ENCODE results near the gene NHERF1.
A peak's percentile ranks its signal among the peaks of the same experiment; 100 is the strongest.

NHERF1 gene

GRCh38 chr17:74748529-74749278 is at the start of gene NHERF1:
Gene NHERF1, plus strand, starts transcription at chr17:74748628. Its CDS starts 219 bp downstream, at chr17:74748847.
- TF ChIP-seq CTCF (conservative IDR thresholded peaks at IDR 0.05; ENCODE audit: low read depth, low read length): no peak; the same call in 1 of the 2 replicates
- H3K4me1 ChIP-seq (ENCODE audit: low read depth, poor library complexity, severe bottlenecking): peaks cover 43% of the 10 kb centered on the region
- H3K9ac ChIP-seq: peak within 1 kb of the TSS; percentile 89
- no peaks in the 10 kb centered on the region; the same call in 1 of the 2 replicates for H3K36me3 ChIP-seq (ENCODE audit: insufficient read depth)
- H3K4me3 ChIP-seq (IDR thresholded peaks at IDR 0.05; ENCODE audit: insufficient read depth, low read depth, low read length): peak within 1 kb of the TSS; percentile 30
- peak within 1 kb of the TSS; percentile 45; the same call in 1 of the 2 replicates for H2AFZ ChIP-seq (ENCODE audit: low read depth)
- no peaks in the 10 kb centered on the region for H3K27me3 ChIP-seq (ENCODE audit: insufficient read depth, low read depth)
- peak within 1 kb of the TSS; percentile 94 for H3K27ac ChIP-seq
- H3K4me2 ChIP-seq: peak within 1 kb of the TSS; percentile 100
- H4K20me1 ChIP-seq (ENCODE audit: insufficient read depth): peaks cover 9% of the 10 kb centered on the region
- peaks cover 53% of the 10 kb centered on the region for H3K79me2 ChIP-seq (ENCODE audit: insufficient read depth, low read depth)

- no peak overlapping the region for H3K4me3 ChIP-seq (IDR thresholded peaks at IDR 0.05; ENCODE audit: insufficient read depth, low read depth, low read length)
- no peaks in the 10 kb centered on the region for H4K20me1 ChIP-seq (ENCODE audit: insufficient read depth)
- H3K9ac ChIP-seq: no peak overlapping the region
- no peaks in the 10 kb centered on the region for H3K36me3 ChIP-seq (ENCODE audit: insufficient read depth)
- no peak for TF ChIP-seq CTCF (conservative IDR thresholded peaks at IDR 0.05; ENCODE audit: low read depth, low read length)
- no peak overlapping the region for H2AFZ ChIP-seq (ENCODE audit: low read depth)
- no peaks in the 10 kb centered on the region; the same call in 1 of the 2 replicates for H3K27me3 ChIP-seq (ENCODE audit: insufficient read depth, low read depth)
- H3K4me2 ChIP-seq: no peak overlapping the region
- peaks cover 3% of the 10 kb centered on the region for H3K4me1 ChIP-seq (ENCODE audit: low read depth, poor library complexity, severe bottlenecking)
- H3K27ac ChIP-seq: no peak overlapping the region
- H3K79me2 ChIP-seq (ENCODE audit: insufficient read depth, low read depth): no peaks in the 10 kb centered on the region
These were observed 49.2 kb upstream of the NHERF1 start for GRCh38 chr17:74699236-74699635.

- Histone ChIP-seq H3K4me1 (ENCODE audit: low read depth, poor library complexity, severe bottlenecking) (peaks cover under 1% of the 10 kb centered on the region), H3K4me3 (IDR thresholded peaks at IDR 0.05; ENCODE audit: insufficient read depth, low read depth, low read length) (no peak overlapping the region), H2AFZ (ENCODE audit: low read depth) (no peak overlapping the region), H3K4me2 (no peak overlapping the region), H3K79me2 (ENCODE audit: insufficient read depth, low read depth) (no peaks in the 10 kb centered on the region), H3K27me3 (ENCODE audit: insufficient read depth, low read depth) (no peaks in the 10 kb centered on the region; the same call in 1 of the 2 replicates), H4K20me1 (ENCODE audit: insufficient read depth) (no peaks in the 10 kb centered on the region), H3K27ac (no peak overlapping the region), H3K9ac (no peak overlapping the region), H3K36me3 (ENCODE audit: insufficient read depth) (no peaks in the 10 kb centered on the region)
- no peak for TF ChIP-seq CTCF (conservative IDR thresholded peaks at IDR 0.05; ENCODE audit: low read depth, low read length)
These were observed 46.1 kb upstream of the NHERF1 start for GRCh38 chr17:74702116-74702871.

- TF ChIP-seq CTCF (conservative IDR thresholded peaks at IDR 0.05; ENCODE audit: low read depth, low read length): no peak
- no peak overlapping the region for H3K4me3 ChIP-seq (IDR thresholded peaks at IDR 0.05; ENCODE audit: insufficient read depth, low read depth, low read length)
- no peaks in the 10 kb centered on the region for H3K4me1 ChIP-seq (ENCODE audit: low read depth, poor library complexity, severe bottlenecking)
- H3K9ac ChIP-seq: no peak overlapping the region
- no peak overlapping the region for H3K4me2 ChIP-seq
- H3K27me3 ChIP-seq (ENCODE audit: insufficient read depth, low read depth): no peaks in the 10 kb centered on the region; the same call in 1 of the 2 replicates
- no peak overlapping the region for H3K27ac ChIP-seq
- H3K36me3 ChIP-seq (ENCODE audit: insufficient read depth): no peaks in the 10 kb centered on the region
- no peak overlapping the region for H2AFZ ChIP-seq (ENCODE audit: low read depth)
- no peaks in the 10 kb centered on the region for H4K20me1 ChIP-seq (ENCODE audit: insufficient read depth)
- H3K79me2 ChIP-seq (ENCODE audit: insufficient read depth, low read depth): no peaks in the 10 kb centered on the region
These were observed 45.1 kb upstream of the NHERF1 start for GRCh38 chr17:74703311-74703710.

Data from KMS-11 (cell line).